Neural cell (in vitro differentiated cells): ENCODE data around the gene DRAP1.

ENCODE experiments used
- POLR2AphosphoS5 ChIP-seq: IDR thresholded peaks from 2 replicates; pipeline ENCODE4 v1.6.1; 2012
- REST ChIP-seq: IDR thresholded peaks from 2 replicates; pipeline ENCODE4 v1.6.1; 2012; ENCODE audit warnings: borderline replicate concordance
- TF ChIP-seq, protein P1 (sequence below): fragments of 450-650 bp; IDR thresholded peaks from 2 replicates; pipeline ENCODE4 v1.5.1; 2014; ENCODE audit warnings: antibody characterized with exemption, mild to moderate bottlenecking, moderate library complexity; ENCODE audit not compliant: poor library complexity, severe bottlenecking

DNA sequence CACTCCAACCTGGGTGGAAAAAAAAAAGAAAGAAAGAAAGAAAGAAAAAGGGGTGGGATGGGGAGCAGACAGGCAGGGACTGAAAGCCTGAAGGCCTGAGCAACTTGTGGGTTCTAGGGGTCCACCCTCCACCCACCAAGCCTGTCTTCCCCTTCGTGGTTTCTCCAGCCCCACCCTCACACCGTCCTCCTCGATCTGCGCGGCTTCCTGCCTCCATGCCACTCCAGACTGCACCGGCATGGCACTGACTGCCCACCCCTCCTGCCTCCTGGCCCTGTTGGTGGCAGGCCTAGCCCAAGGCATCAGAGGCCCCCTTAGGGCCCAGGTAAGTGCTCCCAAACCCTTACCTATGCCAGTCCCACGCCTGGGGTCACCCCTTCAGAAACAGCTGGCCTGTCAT lies 39.6 kb upstream of the DRAP1 start, which contains the start of gene CTSW:
- TF ChIP-seq, protein P1, sequence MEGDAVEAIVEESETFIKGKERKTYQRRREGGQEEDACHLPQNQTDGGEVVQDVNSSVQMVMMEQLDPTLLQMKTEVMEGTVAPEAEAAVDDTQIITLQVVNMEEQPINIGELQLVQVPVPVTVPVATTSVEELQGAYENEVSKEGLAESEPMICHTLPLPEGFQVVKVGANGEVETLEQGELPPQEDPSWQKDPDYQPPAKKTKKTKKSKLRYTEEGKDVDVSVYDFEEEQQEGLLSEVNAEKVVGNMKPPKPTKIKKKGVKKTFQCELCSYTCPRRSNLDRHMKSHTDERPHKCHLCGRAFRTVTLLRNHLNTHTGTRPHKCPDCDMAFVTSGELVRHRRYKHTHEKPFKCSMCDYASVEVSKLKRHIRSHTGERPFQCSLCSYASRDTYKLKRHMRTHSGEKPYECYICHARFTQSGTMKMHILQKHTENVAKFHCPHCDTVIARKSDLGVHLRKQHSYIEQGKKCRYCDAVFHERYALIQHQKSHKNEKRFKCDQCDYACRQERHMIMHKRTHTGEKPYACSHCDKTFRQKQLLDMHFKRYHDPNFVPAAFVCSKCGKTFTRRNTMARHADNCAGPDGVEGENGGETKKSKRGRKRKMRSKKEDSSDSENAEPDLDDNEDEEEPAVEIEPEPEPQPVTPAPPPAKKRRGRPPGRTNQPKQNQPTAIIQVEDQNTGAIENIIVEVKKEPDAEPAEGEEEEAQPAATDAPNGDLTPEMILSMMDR, result no peak
- no peak for TF ChIP-seq REST
- no peak for TF ChIP-seq POLR2AphosphoS5
